ENCODE data around the gene CLEC1B. TPM values are rescaled to one million over a fixed set of nuclear protein-coding genes. Genes with fewer than 3 reads are reported as not detected.

CLEC1B gene
- total RNA-seq, 3 donors from 2014 or later (not counting 1 experiment from before 2014, with no cell fraction given): 0.50 to 2.3 (median 1.0) TPM

- Mint-ChIP-seq H3K36me3 (no peaks in the 10 kb centered on the region), H3K27ac (no peak overlapping the region), H3K4me1 (peaks cover 0 to 5% of the 10 kb centered on the region in 2 donors), H3K9me3 (no peaks in the 10 kb centered on the region), H3K27me3 (ENCODE audit: low read depth in 2 of 2) (peaks cover 0 to 4% of the 10 kb centered on the region in 2 donors), H3K4me3 (no peak overlapping the region)
- H3K4me3 ChIP-seq (ENCODE audit: low read length): no peak overlapping the region
- ATAC-seq (no peak), DNase-seq (no peak)
- no peaks in the 10 kb centered on the region for H3K36me3 ChIP-seq (ENCODE audit: control insufficient read depth, insufficient read depth, low read length)
- H3K4me1 ChIP-seq (ENCODE audit: control insufficient read depth, insufficient read depth, low read length): no peaks in the 10 kb centered on the region
- no peaks in the 10 kb centered on the region for H3K27me3 ChIP-seq (ENCODE audit: control insufficient read depth, insufficient read depth, low read length)
- no peak overlapping the region for H3K27ac ChIP-seq (ENCODE audit: low read length)
- TF ChIP-seq CTCF (IDR thresholded peaks at IDR 0.05): peak; percentile 56
- H3K9me3 ChIP-seq (ENCODE audit: control insufficient read depth, insufficient read depth, low read length): no peaks in the 10 kb centered on the region
- intact Hi-C loops (cut with micrococcal nuclease): no loop called here
- WGBS (ENCODE audit: insufficient coverage): no CpG with 5 or more reads among the region's 1 CpG
These were observed 35.0 kb upstream of the CLEC1B start for GRCh38 chr12:10033783-10034545.

- intact Hi-C loops (cut with micrococcal nuclease): no loop called here
- H3K27me3 Mint-ChIP-seq (ENCODE audit: low read depth in 2 of 2): peaks cover 4 to 8% of the 10 kb centered on the region in 2 donors
These were observed 32.9 kb upstream of the CLEC1B start for GRCh38 chr12:10031771-10032175.

GRCh38 chr12:10031321-10031720 lies 32.4 kb upstream of the CLEC1B start:
- peaks cover 4 to 8% of the 10 kb centered on the region in 2 donors for H3K27me3 Mint-ChIP-seq (ENCODE audit: low read depth in 2 of 2)
- Histone ChIP-seq H3K27ac (ENCODE audit: low read length) (no peak overlapping the region), H3K4me1 (ENCODE audit: control insufficient read depth, insufficient read depth, low read length) (no peaks in the 10 kb centered on the region), H3K9me3 (ENCODE audit: control insufficient read depth, insufficient read depth, low read length) (no peaks in the 10 kb centered on the region), H3K27me3 (ENCODE audit: control insufficient read depth, insufficient read depth, low read length) (no peaks in the 10 kb centered on the region), H3K36me3 (ENCODE audit: control insufficient read depth, insufficient read depth, low read length) (no peaks in the 10 kb centered on the region), H3K4me3 (ENCODE audit: low read length) (no peak overlapping the region)
- no peak overlapping the region for H3K4me3 Mint-ChIP-seq
- H3K27ac Mint-ChIP-seq: no peak overlapping the region
- H3K36me3 Mint-ChIP-seq: no peaks in the 10 kb centered on the region
- no peak for TF ChIP-seq CTCF (IDR thresholded peaks at IDR 0.05)
- intact Hi-C loops (cut with micrococcal nuclease): no loop called here
- no peaks in the 10 kb centered on the region for H3K9me3 Mint-ChIP-seq
- H3K4me1 Mint-ChIP-seq: no peaks in the 10 kb centered on the region
- ATAC-seq: no peak
- WGBS (ENCODE audit: insufficient coverage): 50% methylated on average over 4 of the region's 4 CpGs
- DNase-seq: no peak

More at GRCh38 chr12:10031771-10032175, 32.9 kb upstream of the CLEC1B start:
- Histone ChIP-seq H3K27me3 (ENCODE audit: control insufficient read depth, insufficient read depth, low read length) (no peaks in the 10 kb centered on the region), H3K27ac (ENCODE audit: low read length) (no peak overlapping the region), H3K36me3 (ENCODE audit: control insufficient read depth, insufficient read depth, low read length) (no peaks in the 10 kb centered on the region), H3K4me3 (ENCODE audit: low read length) (no peak overlapping the region), H3K9me3 (ENCODE audit: control insufficient read depth, insufficient read depth, low read length) (no peaks in the 10 kb centered on the region), H3K4me1 (ENCODE audit: control insufficient read depth, insufficient read depth, low read length) (no peaks in the 10 kb centered on the region)
- no peak overlapping the region for H3K4me3 Mint-ChIP-seq
- DNase-seq (no peak), ATAC-seq (no peak)
- no peaks in the 10 kb centered on the region for H3K36me3 Mint-ChIP-seq
- WGBS (ENCODE audit: insufficient coverage): 78% methylated on average over 5 of the region's 5 CpGs
- TF ChIP-seq CTCF (IDR thresholded peaks at IDR 0.05): no peak
- H3K4me1 Mint-ChIP-seq: peaks cover 0 to 4% of the 10 kb centered on the region in 2 donors
- H3K9me3 Mint-ChIP-seq: no peaks in the 10 kb centered on the region
- H3K27ac Mint-ChIP-seq: no peak overlapping the region

GRCh38 chr12:10030446-10030845 lies 31.5 kb upstream of the CLEC1B start, which contains the start of gene CLEC9A:
Gene CLEC9A (plus strand): TSS chr12:10030682. CDS start chr12:10052688, 22,006 bp downstream.
- TF ChIP-seq CTCF (IDR thresholded peaks at IDR 0.05): no peak
- Histone ChIP-seq H3K9me3 (ENCODE audit: control insufficient read depth, insufficient read depth, low read length) (no peaks in the 10 kb centered on the region), H3K36me3 (ENCODE audit: control insufficient read depth, insufficient read depth, low read length) (no peaks in the 10 kb centered on the region), H3K4me3 (ENCODE audit: low read length) (no peak within 1 kb of the TSS), H3K27ac (ENCODE audit: low read length) (no peak within 1 kb of the TSS), H3K4me1 (ENCODE audit: control insufficient read depth, insufficient read depth, low read length) (no peaks in the 10 kb centered on the region), H3K27me3 (ENCODE audit: control insufficient read depth, insufficient read depth, low read length) (no peaks in the 10 kb centered on the region)
- no peaks in the 10 kb centered on the region for H3K4me1 Mint-ChIP-seq
- intact Hi-C loops (cut with micrococcal nuclease): no loop called here
- H3K9me3 Mint-ChIP-seq: no peaks in the 10 kb centered on the region
- WGBS (ENCODE audit: insufficient coverage): 92% methylated on average over 14 of the region's 14 CpGs
- H3K27ac Mint-ChIP-seq: no peak within 1 kb of the TSS
- DNase-seq: no peak
- peaks cover 4 to 8% of the 10 kb centered on the region in 2 donors for H3K27me3 Mint-ChIP-seq (ENCODE audit: low read depth in 2 of 2)
- no peak for ATAC-seq
- H3K36me3 Mint-ChIP-seq: no peaks in the 10 kb centered on the region
- no peak within 1 kb of the TSS for H3K4me3 Mint-ChIP-seq
